Activated CD4-positive, alpha-beta T cell treated with anti-CD3 and anti-CD28 coated beads for 48 hours (primary cell): ENCODE measurements around the gene GPR34.
"Not testable (repeated sequence)": the region's sequence is repeated elsewhere in the genome, so short reads cannot be mapped to it uniquely, and the experiment has no call there.

Experiments used
- DNase-seq: peaks from one replicate; pipeline ENCODE4 v3.0.0-alpha.2; 2020

Gene GPR34

GRCh38 chrX:41688835-41689234 is at the start of gene GPR34:
Gene GPR34, plus strand, starts transcription at chrX:41688973. Its CDS starts 6,661 bp downstream, at chrX:41695634.
- peak; percentile 18 for DNase-seq

- not testable (repeated sequence) for DNase-seq
These were observed 42.6 kb upstream of the GPR34 start for GRCh38 chrX:41646201-41646600.

GRCh38 chrX:41653125-41653524 is 35.6 kb upstream of the GPR34 start:
- DNase-seq = no peak

GRCh38 chrX:41655101-41655500 is 33.7 kb upstream of the GPR34 start:
- no peak for DNase-seq

- no peak for DNase-seq
These were observed 33.1 kb upstream of the GPR34 start for GRCh38 chrX:41655631-41656030.

GRCh38 chrX:41661366-41662095 is 27.2 kb upstream of the GPR34 start:
- DNase-seq = no peak

GRCh38 chrX:41664375-41664901 is 24.3 kb upstream of the GPR34 start:
- DNase-seq = peak; percentile 30

- DNase-seq = no peak
These were observed 23.9 kb upstream of the GPR34 start for GRCh38 chrX:41664908-41665307.

- DNase-seq = peak; percentile 4
These were observed 23.1 kb upstream of the GPR34 start for GRCh38 chrX:41665686-41666085.

- DNase-seq = peak; percentile 14
These were observed 22.5 kb upstream of the GPR34 start for GRCh38 chrX:41666251-41666650.

GRCh38 chrX:41667631-41668030 is 21.1 kb upstream of the GPR34 start:
- DNase-seq = no peak

GRCh38 chrX:41670112-41670511 is 18.7 kb upstream of the GPR34 start:
- DNase-seq = no peak

GRCh38 chrX:41671082-41671481 is 17.7 kb upstream of the GPR34 start:
- DNase-seq = no peak

GRCh38 chrX:41672643-41673042 is 16.1 kb upstream of the GPR34 start:
- no peak for DNase-seq

- DNase-seq = not testable (repeated sequence)
These were observed 12.4 kb upstream of the GPR34 start for GRCh38 chrX:41676361-41676760.

- DNase-seq = no peak
These were observed 11.4 kb upstream of the GPR34 start for GRCh38 chrX:41677183-41678060.

GRCh38 chrX:41684138-41684537 is 4.6 kb upstream of the GPR34 start:
- no peak for DNase-seq

GRCh38 chrX:41684940-41685339 is 3.8 kb upstream of the GPR34 start:
- DNase-seq = no peak

- no peak for DNase-seq
These were observed 2.0 kb upstream of the GPR34 start for GRCh38 chrX:41686788-41687187.

- no peak for DNase-seq
These were observed 617 bp upstream of the GPR34 start for GRCh38 chrX:41688156-41688555.

GRCh38 chrX:41689711-41690110 is 938 bp downstream of the GPR34 start:
- DNase-seq = no peak

GRCh38 chrX:41692162-41692749 is 3.5 kb downstream of the GPR34 start:
- no peak for DNase-seq

GRCh38 chrX:41693024-41693423 is 4.3 kb downstream of the GPR34 start:
- DNase-seq = no peak
